Left ventricle myocardium inferior (tissue), 1 donor: ENCODE data around the gene MCTP2. TPM values are rescaled to one million over a fixed set of nuclear protein-coding genes. Genes with fewer than 3 reads are reported as not detected.

ENCODE experiments used
- DNase-seq: peaks from one replicate; pipeline ENCODE4 v3.0.0-alpha.2; 2020
- H3K27ac ChIP-seq: fragments of 200-600 bp; replicated peaks from 2 replicates; pipeline ENCODE4 v1.8.0; 2021
- H3K27me3 ChIP-seq: fragments of 200-600 bp; 2 replicates; pipeline ENCODE4 v1.8.0; 2021; ENCODE audit warnings: low read depth
- H3K36me3 ChIP-seq: fragments of 200-600 bp; 2 replicates; pipeline ENCODE4 v1.8.0; 2021
- H3K4me1 ChIP-seq: fragments of 200-600 bp; 2 replicates; pipeline ENCODE4 v1.8.0; 2021
- H3K4me3 ChIP-seq: fragments of 200-600 bp; 2 replicates; pipeline ENCODE4 v1.8.0; 2021; ENCODE audit warnings: mild to moderate bottlenecking, moderate library complexity
- H3K9me3 ChIP-seq: fragments of 200-600 bp; replicated peaks from 2 replicates; pipeline ENCODE4 v1.8.0; 2021
- CTCF ChIP-seq: fragments of 200-600 bp; IDR thresholded peaks from 2 replicates; pipeline ENCODE4 v1.8.0; 2021; ENCODE audit warnings: antibody characterized with exemption, mild to moderate bottlenecking, borderline replicate concordance
- intact Hi-C: fragments of 100-400 bp; cut with micrococcal nuclease; formaldehyde crosslinking; loops from one replicate; pipeline ENCODE4 v1.11.0; 2022
- total RNA-seq: library from RNA; stranded (reverse); fragmentation: NEBNext Ultra II Directional; extraction: Animal tissue kit (Norgen Biotek cat#: 25700); gene quantifications from one replicate; pipeline ENCODE4 v1.2.1, GENCODE V29; 2021
- donor health status: DM: no; HTN: yes; CAD: no; lungs with severe emphysema.

The MCTP2 gene
- total RNA-seq, 1 donor from 2014 or later, result 1.0 TPM

- Histone ChIP-seq H3K4me1 (peaks cover 4% of the 10 kb centered on the region), H3K9me3 (peaks cover 19% of the 10 kb centered on the region), H3K4me3 (no peak overlapping the region), H3K36me3 (no peaks in the 10 kb centered on the region), H3K27me3 (peaks cover 10% of the 10 kb centered on the region), H3K27ac (no peak overlapping the region)
- DNase-seq, result no peak
- intact Hi-C loops, result no loop called here
- no peak for TF ChIP-seq CTCF
These were observed 59.4 kb downstream of the MCTP2 start for GRCh38 chr15:94290730-94291129.

GRCh38 chr15:94293411-94294402 is 62.3 kb downstream of the MCTP2 start:
- intact Hi-C loops, result no loop called here
- TF ChIP-seq CTCF, result no peak
- H3K4me3 ChIP-seq, result no peak overlapping the region
- peaks cover 4% of the 10 kb centered on the region for H3K4me1 ChIP-seq
- DNase-seq, result no peak
- H3K27ac ChIP-seq, result no peak overlapping the region
- H3K9me3 ChIP-seq, result peaks cover 19% of the 10 kb centered on the region
- H3K36me3 ChIP-seq, result no peaks in the 10 kb centered on the region
- H3K27me3 ChIP-seq, result peaks cover 14% of the 10 kb centered on the region

GRCh38 chr15:94294556-94294955 is 63.2 kb downstream of the MCTP2 start:
- Histone ChIP-seq H3K9me3 (peaks cover 19% of the 10 kb centered on the region), H3K36me3 (no peaks in the 10 kb centered on the region), H3K27ac (no peak overlapping the region), H3K4me3 (no peak overlapping the region), H3K27me3 (peaks cover 14% of the 10 kb centered on the region), H3K4me1 (peaks cover 4% of the 10 kb centered on the region)
- no peak for TF ChIP-seq CTCF
- DNase-seq, result no peak
- intact Hi-C loops, result no loop called here

GRCh38 chr15:94295275-94295674 is 63.9 kb downstream of the MCTP2 start:
- Histone ChIP-seq H3K9me3 (peaks cover 13% of the 10 kb centered on the region), H3K27me3 (peaks cover 14% of the 10 kb centered on the region), H3K4me3 (no peak overlapping the region), H3K36me3 (no peaks in the 10 kb centered on the region), H3K4me1 (peaks cover 4% of the 10 kb centered on the region), H3K27ac (no peak overlapping the region)
- intact Hi-C loops, result no loop called here
- DNase-seq, result no peak
- no peak for TF ChIP-seq CTCF

- H3K36me3 ChIP-seq, result no peaks in the 10 kb centered on the region
- intact Hi-C loops, result no loop called here
- no peak overlapping the region for H3K4me3 ChIP-seq
- H3K9me3 ChIP-seq, result no peaks in the 10 kb centered on the region
- no peak for TF ChIP-seq CTCF
- no peak for DNase-seq
- H3K27me3 ChIP-seq, result peaks cover 14% of the 10 kb centered on the region
- peaks cover 4% of the 10 kb centered on the region for H3K4me1 ChIP-seq
- no peak overlapping the region for H3K27ac ChIP-seq
These were observed 65.4 kb downstream of the MCTP2 start for GRCh38 chr15:94296717-94297116.
